ENCODE results near the gene AGAP2.
"Not testable (repeated sequence)": the region's sequence is repeated elsewhere in the genome, so short reads cannot be mapped to it uniquely, and the experiment has no call there.

Gene AGAP2

DNA sequence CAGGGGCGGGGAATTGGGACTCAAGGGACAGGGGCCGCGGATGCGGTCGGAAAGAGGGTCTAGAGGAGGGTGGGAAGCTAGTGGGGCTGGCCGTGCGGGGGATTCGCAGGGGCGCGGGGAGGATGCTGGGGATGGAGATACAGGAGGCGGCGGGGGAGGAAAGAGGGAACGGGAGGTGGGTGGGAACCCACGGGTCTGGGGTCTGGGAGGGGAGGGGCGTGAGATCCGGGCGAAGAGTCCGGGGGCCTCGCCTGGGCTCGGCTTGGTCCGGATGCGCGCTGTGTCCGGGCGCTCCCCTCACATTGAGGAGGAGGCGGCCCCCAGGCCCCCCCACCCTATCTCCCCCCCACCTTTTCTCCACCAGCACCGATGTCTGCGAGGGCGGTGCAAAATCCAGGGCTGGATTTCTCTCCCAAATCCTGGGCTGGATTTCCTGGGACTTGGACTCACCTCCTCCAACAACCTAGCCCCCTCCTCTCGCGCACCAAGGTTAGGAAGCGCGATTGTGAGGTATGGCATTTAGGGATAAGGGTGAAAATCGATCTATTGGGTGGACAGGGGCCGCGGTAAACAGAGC lies at the start of gene AGAP2:
AGAP2 (minus strand) TSS at position 82 of the 577 bp plus-strand sequence. CDS start 496 bp downstream, outside the sequence.
- no peak for DNase-seq

DNA sequence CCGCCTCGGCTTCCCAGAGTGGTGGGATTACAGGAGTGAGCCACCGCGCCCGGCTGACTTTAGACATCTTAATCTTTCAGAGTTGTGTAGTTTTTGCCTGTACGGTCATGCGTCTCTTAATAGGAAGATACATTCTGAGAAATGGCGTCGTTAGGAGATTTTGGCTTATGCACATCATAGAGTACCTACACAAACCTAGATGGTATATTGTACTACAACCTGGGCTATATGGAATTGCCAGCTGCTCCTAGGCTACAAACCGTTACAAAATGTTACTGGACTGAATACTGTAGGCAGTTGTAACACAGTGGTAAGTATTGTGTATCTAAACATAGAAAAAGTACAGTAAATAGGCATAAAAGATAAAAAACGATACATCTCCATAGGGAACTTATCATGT lies 45.3 kb upstream of the AGAP2 start:
- DNase-seq = no peak

DNA sequence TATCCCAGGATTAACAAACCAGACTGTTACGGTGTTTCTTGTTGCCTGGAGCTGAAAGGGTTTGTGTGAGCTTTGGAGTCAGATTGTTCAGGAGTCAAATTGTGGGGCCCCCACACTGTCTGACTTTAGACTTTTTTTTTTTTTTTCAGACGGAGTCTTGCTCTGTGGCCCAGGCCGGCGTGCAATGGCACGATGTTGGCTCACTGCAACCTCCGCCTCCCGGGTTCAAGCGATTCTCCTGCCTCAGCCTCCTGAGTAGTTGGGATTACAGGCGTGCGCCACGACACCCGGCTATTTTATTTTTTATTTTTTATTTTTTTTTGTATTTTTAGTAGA lies 44.9 kb upstream of the AGAP2 start:
- DNase-seq = no peak

DNA sequence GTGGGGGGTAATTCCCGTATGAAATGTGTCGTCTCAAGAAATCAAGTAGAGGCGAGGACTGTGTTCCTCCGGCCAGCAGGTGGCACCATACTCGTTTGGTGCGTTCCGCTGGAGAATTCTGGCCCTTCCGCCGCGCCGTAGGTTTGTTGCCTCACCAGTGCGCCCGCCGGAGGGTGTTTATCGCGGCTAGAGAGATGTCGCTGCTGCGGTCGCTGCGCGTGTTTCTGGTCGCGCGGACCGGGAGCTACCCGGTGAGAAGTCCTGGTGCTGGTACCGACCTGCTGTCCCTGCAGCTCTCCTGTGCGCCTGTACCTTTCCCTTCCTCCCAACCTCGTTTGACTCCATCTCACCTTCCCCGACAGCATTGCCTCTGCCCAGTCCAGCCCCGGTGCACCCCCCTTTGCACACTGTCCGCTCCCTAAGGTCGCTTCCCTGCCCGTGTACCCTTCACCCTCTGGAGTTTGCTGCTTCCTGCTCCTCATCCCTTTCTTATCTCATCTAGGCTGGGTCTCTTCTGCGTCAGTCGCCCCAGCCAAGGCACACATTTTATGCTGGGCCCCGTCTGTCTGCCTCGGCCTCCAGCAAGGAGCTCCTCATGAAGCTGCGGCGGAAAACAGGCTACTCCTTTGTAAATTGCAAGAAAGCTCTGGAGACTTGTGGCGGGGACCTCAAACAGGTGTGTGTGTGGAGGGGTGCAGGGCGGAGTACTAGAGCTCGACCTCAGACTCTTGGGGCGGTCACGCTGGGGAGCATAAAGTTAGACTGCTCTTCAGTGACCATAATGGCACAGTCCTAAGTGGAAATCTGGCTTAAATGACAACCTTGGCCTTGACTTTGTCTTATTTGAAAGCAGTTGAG lies 44.3 kb upstream of the AGAP2 start, which contains the start of gene TSFM:
TSFM (plus strand) TSS at position 180 of the 858 bp plus-strand sequence; CDS start at position 195, 15 bp downstream.
- peak; percentile 98 to 99 for DNase-seq

DNA sequence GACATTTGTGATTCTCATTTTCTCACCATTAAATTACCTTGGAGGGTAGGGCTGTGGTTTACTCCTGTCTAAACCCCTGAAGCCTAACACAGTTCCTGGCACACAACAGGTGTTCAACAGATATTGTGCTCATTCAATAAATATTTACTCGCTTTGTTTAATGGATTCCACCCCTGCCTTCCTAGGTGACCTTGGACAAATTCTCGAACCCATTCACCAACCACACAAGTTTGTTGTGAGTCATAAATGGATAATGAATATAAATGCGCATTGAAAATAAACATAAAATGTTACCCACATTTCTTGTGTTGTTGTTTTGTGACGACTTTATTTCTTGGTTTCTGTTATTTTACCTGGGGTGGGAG lies 43.7 kb upstream of the AGAP2 start:
- DNase-seq = no peak

DNA sequence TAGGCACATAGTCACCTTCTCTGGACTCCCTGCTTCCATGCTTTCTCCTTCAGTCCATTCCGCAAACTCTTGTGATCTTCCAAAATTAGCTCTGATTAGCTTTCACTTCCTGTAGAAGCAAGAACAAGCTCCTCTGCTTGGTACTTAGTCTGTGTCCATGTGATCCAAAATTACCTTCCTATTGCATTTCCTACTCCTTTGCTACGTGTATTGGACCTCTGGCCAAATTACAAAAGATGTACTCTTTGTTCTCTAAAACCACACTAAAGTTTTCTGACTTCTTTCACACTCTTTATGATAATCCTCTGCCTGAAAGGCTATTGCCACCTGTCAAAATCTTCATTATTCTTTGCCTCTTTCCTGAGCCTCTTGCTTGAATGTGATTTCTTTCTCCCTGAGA lies 43.3 kb upstream of the AGAP2 start:
- no peak for DNase-seq

DNA sequence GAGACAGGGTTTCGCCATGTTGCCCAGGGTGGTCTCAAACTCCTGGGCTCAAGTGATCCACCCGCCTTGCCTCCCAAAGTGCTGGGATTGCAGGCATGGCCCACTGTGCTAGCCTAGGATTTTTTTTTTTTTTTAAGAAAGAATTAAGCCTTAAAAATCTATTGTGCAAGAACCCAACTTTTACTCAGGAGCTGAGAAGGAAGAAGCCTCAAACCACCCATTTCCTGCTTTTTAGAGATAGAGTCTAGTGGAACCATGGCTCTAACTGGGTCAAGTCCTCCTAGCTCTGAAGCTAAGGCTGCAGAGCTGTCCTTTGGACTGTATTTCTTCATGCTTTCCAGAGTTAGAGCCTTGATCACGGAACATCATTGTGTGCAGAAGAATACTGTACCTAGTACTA lies 42.7 kb upstream of the AGAP2 start:
- no peak for DNase-seq

DNA sequence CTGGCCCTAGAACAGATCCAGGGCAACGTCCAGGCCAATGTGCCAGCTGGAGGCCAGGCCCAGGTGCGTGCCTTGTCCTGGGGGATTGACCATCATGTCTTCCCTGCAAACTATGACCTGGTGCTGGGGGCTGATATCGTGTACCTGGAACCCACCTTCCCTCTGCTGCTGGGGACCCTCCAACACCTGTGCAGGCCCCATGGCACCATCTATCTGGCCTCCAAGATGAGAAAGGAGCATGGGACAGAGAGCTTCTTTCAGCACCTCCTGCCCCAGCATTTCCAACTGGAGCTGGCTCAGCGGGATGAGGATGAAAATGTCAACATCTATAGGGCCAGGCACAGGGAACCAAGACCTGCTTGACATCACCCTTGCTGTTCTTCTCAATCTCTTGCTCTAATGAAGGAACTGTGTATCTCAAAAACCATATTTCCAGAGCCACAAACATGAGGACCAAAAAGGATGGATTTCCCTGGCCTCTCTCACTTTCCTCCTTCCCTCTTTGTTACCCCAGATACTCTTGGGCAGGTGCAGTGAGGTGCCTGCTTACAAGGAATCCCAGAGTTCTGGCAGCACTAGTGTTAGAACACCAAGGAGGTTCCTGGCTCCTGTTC lies 41.8 kb upstream of the AGAP2 start:
- no peak for DNase-seq

DNA sequence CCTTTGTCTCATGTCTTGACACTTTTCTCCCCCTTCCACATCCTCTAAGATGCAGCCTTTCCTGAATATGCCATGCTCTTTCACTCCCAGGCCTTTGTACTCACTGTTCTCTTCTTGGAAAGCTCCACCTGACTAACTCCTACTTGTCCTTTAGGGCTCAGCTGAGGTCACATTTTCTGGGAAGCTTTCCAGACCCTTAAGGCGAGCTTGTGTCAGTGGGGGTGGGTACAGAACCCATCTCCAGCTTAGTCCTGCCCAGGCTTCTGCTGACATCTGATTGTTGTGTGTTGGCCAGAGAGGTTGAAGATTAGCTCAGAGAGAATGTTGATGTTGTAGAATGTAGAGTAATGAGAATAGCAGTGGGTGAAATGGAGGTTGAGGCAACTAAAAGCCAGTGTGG lies 41.2 kb upstream of the AGAP2 start:
- DNase-seq = no peak

DNA sequence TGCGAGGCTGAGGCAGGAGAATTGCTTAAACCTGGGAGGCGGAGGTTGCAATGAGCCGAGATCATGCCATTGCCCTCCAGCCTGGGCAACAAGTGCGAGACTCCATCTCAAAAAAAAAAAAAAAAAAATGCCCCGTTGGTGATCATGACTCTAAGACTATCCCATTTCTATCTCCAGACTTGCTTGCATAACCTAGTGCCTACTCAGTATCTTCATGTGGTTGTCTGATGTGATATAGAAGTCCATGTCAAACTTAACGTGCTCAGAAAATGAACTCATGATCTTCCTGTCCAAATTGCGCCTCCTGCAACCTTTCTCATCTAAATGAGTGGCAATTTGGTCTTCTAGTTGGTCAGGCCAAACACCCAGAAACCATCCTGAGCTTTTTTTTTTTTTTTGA lies 39.4 kb upstream of the AGAP2 start:
- DNase-seq = no peak

DNA sequence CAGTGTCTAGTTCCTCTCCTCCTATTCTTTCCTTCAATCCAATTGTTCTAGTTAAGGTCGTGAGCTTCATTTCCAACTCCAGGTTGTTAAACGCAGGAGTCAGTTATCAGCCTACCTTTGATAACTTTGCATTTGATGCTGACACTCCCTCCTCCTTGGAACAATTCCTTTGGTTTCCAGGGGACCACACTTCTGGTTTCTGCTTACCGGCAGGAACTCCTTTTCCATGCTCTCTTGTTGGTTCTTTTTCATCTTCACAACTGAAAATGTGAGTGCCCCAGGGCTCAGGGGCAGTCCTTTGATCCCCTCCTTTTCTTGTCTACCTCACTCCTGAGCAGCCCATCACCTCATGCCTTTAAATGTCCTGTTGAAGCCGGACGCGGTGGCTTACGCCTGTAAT lies 38.8 kb upstream of the AGAP2 start:
- no peak for DNase-seq

DNA sequence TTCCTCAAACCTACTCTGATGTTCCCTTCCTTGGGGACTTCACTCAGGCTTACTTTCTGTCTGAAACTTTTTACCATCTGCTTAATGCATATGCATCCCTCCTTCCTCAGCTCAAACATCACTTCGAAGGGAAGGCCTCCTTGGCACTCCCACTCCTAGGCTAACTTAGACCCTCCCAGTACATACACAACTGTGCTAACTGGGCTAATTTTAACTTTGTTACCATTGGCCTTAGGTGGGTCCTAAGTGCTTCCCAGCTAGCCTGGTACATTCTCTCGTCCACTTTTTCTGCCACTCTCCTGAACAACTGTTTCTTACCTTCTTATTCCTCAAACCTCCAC lies 37.7 kb upstream of the AGAP2 start:
- no peak for DNase-seq

DNA sequence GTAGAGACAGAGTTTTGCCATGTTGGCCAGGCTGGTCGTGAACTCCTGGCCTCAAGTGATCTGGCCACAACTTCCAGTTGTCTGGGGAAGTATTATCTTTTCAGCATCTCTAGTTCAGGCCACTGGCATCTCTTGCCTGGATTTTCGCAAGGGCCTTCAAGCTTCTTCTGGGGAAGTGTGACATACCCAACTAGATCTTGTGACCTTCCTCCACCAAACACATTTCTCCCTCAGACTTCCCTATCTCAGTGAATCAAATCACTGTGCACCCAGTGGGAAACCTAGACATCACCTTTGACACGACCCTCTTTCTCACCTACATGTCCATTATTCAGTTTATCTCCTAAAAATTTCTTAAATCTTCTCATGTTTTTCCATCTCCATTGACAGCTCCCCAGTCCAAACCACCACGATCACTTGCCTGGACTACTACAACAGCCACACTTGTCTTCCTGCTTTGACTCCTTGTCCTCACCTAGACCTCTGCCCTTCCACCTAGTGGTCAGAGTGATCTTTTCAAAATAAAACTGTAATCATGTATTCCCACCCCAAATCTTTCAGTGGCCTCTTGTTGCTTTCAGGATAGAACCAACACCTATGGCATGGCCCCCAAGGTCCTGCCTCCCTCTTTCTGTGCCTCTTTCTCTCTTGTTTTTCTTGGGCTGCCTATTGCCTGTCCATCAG lies 37.2 kb upstream of the AGAP2 start:
- DNase-seq = peak in 1 of 2 experiments; percentile 11

DNA sequence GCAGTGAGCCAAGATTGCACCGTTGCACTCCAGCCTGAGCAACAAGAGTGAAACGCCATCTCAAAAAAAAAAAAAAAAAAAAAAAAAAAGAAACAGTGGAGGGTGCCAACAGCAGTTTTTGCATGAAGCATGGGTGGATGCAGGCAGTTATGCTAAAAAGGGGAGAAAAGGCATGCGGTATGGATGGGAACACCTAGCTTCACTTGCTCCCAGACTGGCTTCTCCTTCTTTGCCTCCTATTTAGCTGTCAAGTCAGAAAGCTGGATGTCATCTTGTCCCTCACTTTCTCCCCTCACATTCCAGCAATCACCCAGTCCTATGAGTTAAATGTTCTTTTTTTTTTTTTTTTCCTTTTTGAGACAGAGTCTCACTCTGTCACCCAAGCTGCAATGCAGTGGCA lies 36.5 kb upstream of the AGAP2 start:
- DNase-seq = no peak

DNA sequence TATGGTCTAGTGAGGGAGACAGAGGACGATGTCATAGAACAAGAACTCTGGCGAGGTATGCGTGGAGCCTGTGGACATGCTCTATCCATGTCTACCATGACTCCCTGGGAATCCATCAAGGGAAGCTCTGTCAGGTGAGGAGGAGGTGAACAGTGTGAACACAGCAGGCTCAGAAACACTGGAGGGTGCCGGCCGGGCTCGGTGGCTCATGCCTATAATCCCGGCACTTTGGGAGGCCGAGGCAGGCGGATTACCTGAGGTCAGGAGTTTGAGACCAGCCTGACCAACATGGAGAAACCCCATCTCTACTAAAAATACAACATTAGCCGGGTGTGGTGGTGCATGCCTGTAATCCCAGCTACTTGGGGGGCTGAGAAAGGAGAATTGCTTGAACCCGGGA lies 36.1 kb upstream of the AGAP2 start:
- not testable (repeated sequence) for DNase-seq

DNA sequence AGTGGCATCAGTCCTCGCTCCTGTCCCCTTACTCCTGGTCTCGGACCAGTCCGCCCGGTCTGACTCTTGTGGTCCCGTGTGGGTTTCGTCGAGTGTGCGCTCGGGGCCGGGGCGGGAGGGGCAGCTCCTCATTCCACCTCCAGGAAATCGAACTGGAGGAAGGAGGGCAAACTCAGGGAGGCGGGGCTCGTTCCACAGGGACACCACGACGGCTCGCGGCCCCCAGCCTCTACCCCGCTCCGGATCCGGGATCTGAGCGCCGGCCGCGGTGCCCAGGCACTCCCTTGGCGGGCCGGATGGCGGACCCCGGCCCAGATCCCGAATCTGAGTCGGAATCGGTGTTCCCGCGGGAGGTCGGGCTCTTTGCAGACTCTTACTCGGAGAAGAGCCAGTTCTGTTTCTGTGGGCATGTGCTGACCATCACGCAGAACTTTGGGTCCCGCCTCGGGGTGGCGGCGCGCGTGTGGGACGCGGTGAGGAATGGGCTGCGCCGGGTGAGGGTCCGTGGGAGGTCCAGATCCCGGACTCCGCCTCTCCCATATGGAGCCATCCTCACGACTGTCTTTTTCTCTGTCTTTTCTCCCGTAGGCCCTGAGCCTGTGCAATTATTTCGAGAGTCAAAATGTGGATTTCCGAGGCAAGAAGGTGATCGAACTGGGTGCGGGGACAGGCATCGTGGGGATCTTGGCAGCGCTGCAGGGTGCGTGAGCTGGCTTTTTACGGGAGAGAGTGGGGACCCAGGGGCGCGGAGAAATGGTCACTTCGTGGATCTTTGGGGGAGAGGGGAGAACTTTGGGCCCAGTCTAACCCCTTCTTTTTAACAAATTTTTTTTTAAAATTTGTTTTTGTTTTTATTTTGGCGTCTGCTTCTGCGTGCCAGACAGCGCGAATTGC lies 34.1 kb upstream of the AGAP2 start, which contains the start of gene EEF1AKMT3:
EEF1AKMT3 (plus strand) TSS at position 186 of the 894 bp plus-strand sequence; CDS start at position 297, 111 bp downstream.
- no peak for DNase-seq

DNA sequence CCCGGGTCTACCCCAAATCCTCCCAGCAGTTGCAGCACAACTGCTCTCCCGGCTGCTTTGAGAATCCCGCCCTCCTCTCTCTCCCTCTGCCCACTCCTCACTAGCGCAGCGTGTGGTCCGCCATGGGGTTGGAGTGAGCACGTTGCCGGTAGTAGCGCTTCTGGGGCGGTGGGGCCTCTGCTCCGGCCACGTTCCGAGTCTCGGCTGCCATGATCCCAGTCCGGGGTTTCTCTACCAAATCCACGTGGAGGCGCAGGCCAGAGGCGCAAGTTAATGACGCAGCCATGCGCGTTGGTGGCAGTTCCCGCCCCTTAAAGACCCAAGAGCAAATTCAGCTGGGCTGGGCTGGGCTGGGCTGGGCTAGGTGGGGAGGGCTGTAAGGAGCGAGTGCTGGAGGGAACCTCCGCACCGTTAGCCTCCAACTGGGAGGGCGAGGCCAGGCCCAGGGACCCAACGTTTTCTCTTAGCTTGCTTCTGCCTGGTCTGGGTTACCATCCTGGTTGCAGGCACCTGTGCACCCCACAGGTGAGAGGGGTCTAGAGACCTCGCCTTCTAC lies 33.4 kb upstream of the AGAP2 start, which contains the start of gene METTL1:
METTL1 (minus strand) TSS at position 233 of the 556 bp plus-strand sequence; CDS start at position 211, 22 bp downstream.
- peak; percentile 96 for DNase-seq

DNA sequence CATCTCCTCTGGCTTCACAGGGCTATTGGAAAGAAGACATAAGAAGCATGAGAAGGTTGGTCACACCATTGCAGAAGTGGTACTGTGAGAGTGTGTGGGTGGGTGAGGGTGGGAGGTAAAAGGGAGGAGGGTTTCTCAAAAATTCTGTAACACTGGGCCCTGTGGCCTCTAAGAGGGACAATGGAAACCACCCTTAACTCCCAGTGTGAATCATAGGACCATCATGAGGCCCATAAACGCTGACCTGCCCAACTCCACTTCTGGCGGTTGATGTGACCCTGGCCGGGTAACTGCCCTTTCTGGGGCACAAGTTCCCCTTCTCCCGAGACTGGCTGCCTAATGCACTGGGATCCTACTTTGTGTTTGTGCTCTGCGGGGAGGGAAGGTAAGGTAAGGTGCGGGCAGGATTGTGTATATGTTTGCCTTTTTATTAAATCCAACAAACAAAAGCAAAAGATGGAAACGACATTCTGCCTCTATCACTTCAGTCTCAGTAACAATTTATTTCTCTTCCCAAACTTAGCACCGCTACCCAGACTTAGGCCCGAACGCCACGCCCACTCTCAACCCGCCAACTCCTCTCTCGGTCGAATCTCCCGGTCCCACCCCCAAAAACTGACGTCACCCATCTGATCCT lies 32.8 kb upstream of the AGAP2 start:
- peak in 1 of 2 experiments; percentile 94 for DNase-seq

DNA sequence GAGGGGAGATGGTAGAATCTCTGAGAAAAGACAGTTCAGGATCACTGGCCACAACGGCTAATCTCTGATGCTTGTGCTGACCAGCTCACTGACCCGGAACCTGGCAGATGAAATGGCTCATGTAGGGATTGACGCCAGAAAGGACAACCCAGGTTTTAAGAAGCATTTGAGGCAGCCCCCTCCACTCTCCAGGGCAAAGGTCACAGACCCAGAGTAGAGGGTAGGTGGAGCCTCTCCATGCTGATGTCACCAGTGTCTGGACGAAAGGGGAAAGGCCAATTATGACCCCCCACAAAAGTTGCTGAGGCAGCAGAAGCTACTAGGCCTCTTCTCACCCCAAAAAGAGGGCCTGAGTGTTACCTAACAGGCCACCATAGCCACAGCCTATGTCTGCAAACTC lies 32.2 kb upstream of the AGAP2 start:
- no peak for DNase-seq

DNA sequence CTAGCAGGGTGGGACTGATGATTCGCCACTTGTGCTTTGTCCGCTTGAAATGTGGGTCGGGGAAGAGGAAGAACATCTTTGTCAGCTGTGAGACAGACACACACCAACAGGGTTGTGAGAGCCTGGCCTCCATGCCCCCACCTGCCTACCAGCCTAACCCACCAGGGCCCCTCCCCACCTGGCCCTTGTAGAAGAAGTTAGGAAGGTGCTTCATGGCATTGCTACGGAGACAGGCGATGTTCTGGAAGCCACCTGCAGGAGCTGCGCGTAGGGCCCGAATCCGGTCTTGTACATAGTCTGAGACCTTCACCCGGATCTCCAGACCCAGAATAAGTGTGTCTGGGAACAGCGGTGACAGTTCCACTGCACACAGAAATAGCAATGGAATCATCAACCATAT lies 31.1 kb upstream of the AGAP2 start:
- no peak for DNase-seq

DNA sequence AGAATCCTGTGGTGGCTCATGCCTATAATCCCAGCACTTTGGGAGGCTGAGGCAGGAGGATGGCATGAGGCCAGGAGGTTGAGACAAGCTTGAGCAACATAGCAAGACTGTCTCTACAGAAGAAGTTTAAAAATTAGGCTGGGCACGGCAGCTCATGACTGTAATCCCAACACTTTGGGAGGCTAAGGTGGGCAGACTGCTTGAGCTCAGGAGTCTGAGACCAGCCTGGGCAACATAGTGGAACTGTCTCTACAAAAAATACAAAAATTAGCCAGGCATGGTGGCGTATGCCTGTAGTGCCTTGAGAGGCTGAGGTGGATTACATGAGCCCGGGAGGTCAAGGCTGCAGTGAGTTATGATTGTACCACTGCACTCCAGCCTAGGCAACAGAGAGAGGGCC lies 29.3 kb upstream of the AGAP2 start:
- DNase-seq = no peak

DNA sequence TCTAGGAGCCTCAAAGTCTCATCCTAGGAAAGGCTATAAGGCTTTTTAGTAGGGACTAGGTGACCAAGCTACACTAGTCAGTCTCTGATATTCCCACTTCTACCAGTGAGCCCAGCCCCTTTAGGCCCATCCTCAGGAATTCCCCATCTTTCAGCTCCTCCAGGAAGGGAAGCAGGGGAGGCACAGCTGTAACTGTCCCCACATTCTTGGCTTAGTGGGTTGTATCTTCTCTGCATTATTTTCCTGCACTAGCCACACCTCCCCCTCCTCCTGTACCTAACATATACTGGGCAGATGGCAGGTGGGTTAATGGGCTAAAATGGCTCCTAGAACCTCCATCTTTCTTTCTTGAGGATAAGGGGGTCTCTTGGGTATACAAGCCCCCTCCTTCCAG lies 28.8 kb upstream of the AGAP2 start:
- DNase-seq = no peak

Data from activated T-cell treated with anti-CD3 and anti-CD28 coated beads, Interleukin-2, amount 50 U/mL, for 48 hours (primary cell).